ENCODE results near the gene ANKMY2.
"Not testable (repeated sequence)": the region's sequence is repeated elsewhere in the genome, so short reads cannot be mapped to it uniquely, and the experiment has no call there.

Gene ANKMY2

GRCh38 chr7:16616542-16616941 lies 29.0 kb downstream of the ANKMY2 start:
- DNase-seq: no peak

GRCh38 chr7:16616122-16616521 lies 29.4 kb downstream of the ANKMY2 start:
- no peak for DNase-seq

- DNase-seq: no peak
Observed at GRCh38 chr7:16615228-16615627, 30.3 kb downstream of the ANKMY2 start.

- DNase-seq: no peak
Observed at GRCh38 chr7:16611711-16612110, 33.8 kb downstream of the ANKMY2 start.

GRCh38 chr7:16609842-16610450 lies 35.6 kb downstream of the ANKMY2 start:
- no peak for DNase-seq

- no peak for DNase-seq
Observed at GRCh38 chr7:16606704-16607103, 38.9 kb downstream of the ANKMY2 start.

GRCh38 chr7:16604054-16604453 lies 41.5 kb downstream of the ANKMY2 start:
- no peak for DNase-seq

- DNase-seq: no peak
Observed at GRCh38 chr7:16603633-16604032, 41.9 kb downstream of the ANKMY2 start.

GRCh38 chr7:16599860-16600259 lies 45.7 kb downstream of the ANKMY2 start:
- no peak for DNase-seq

- DNase-seq: no peak
Observed at GRCh38 chr7:16598015-16598414, 47.5 kb downstream of the ANKMY2 start.

GRCh38 chr7:16595596-16595995 lies 50.0 kb downstream of the ANKMY2 start:
- DNase-seq: not testable (repeated sequence)

- DNase-seq: no peak
Observed at GRCh38 chr7:16594676-16595075, 50.9 kb downstream of the ANKMY2 start.

- no peak for DNase-seq
Observed at GRCh38 chr7:16594061-16594460, 51.5 kb downstream of the ANKMY2 start.

GRCh38 chr7:16592395-16592794 lies 53.2 kb downstream of the ANKMY2 start:
- DNase-seq: no peak

- DNase-seq: no peak
Observed at GRCh38 chr7:16590424-16590823, 55.1 kb downstream of the ANKMY2 start.

- DNase-seq: no peak
Observed at GRCh38 chr7:16589881-16590280, 55.7 kb downstream of the ANKMY2 start.

GRCh38 chr7:16587790-16588189 lies 57.8 kb downstream of the ANKMY2 start:
- no peak for DNase-seq

GRCh38 chr7:16587129-16587528 lies 58.4 kb downstream of the ANKMY2 start:
- no peak for DNase-seq

- no peak for DNase-seq
Observed at GRCh38 chr7:16586081-16586874, 59.3 kb downstream of the ANKMY2 start.

GRCh38 chr7:16585540-16585939 lies 60.0 kb downstream of the ANKMY2 start:
- DNase-seq: no peak

GRCh38 chr7:16583834-16584233 lies 61.7 kb downstream of the ANKMY2 start:
- no peak for DNase-seq

- DNase-seq: no peak
Observed at GRCh38 chr7:16581286-16581685, 64.3 kb downstream of the ANKMY2 start.

GRCh38 chr7:16579216-16579615 lies 66.3 kb downstream of the ANKMY2 start:
- DNase-seq: no peak

- DNase-seq: no peak
Observed at GRCh38 chr7:16571941-16572340, 73.6 kb downstream of the ANKMY2 start.
